Transverse colon (tissue), 4 donors: ENCODE results near the gene PHF1.

Experiments used
- CTCF ChIP-seq, 5 experiments: fragments of 200-600 bp in 3 of 5; fragments of 450-650 bp in 2 of 5; sonication (generic) in 3 of 5; IDR thresholded peaks; 1 replicate in 2 of 5; 2 replicates in 3 of 5; pipeline ENCODE4 v1.5.1; 2016 to 2017; ENCODE audit warnings: antibody characterized with exemption in 5 of 5, inconsistent platforms in 3 of 5, mild to moderate bottlenecking in 2 of 5, moderate library complexity in 1 of 5
- EP300 ChIP-seq: sonication (generic); formaldehyde crosslinking; IDR thresholded peaks from one replicate; pipeline ENCODE4 v1.6.1; 2017; ENCODE audit warnings: antibody characterized with exemption, low read depth
- POLR2AphosphoS5 ChIP-seq, 3 donors: sonication (generic); formaldehyde crosslinking; IDR thresholded peaks; one replicate each; pipeline ENCODE4 v1.6.1; 2016; ENCODE audit warnings: antibody characterized with exemption in 3 of 3

DNA sequence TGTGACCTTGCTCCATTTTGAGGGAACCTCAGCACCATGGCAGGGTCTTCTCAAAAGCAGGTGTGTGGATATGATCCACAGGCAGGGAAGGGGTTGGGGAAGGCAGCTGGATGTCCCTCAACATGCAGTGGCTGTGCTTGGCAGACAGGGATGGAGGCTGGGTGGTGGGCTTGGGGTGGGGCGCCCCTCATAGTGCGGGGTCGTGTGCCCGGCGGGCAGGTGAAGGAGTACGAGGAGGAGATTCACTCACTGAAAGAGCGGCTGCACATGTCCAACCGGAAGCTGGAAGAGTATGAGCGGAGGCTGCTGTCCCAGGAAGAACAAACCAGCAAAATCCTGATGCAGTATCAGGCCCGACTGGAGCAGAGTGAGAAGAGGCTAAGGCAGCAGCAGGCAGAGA, 35.5 kb downstream of the PHF1 start:
- TF ChIP-seq CTCF (IDR thresholded peaks at IDR 0.05), result no peak
- no peak for TF ChIP-seq POLR2AphosphoS5 (IDR thresholded peaks at IDR 0.05)
- TF ChIP-seq EP300, result no peak
